Keratinocyte (primary cell): ENCODE data around the gene DYDC1.

Experiments used
- EZH2 ChIP-seq: IDR thresholded peaks from one replicate; pipeline ENCODE4 v1.6.1; 2012; ENCODE audit warnings: inconsistent platforms, mild to moderate bottlenecking, low read length, moderate library complexity
- TF ChIP-seq, protein P1 (sequence below), 3 experiments: IDR thresholded peaks in 1 of 3; conservative IDR thresholded peaks in 1 of 3; optimal IDR thresholded peaks in 1 of 3; 2 replicates in 2 of 3; 3 replicates in 1 of 3; pipeline versions ENCODE3 to v1.5.1; 2011; ENCODE audit warnings: low read length in 3 of 3, mild to moderate bottlenecking in 3 of 3, moderate library complexity in 2 of 3, control low read depth in 1 of 3, inconsistent platforms in 1 of 3; ENCODE audit not compliant: insufficient read depth in 2 of 3; ENCODE audit errors: extremely low read depth in 1 of 3

GRCh38 chr10:80365510-80365909 lies 9.0 kb upstream of the DYDC1 start:
- TF ChIP-seq, protein P1, sequence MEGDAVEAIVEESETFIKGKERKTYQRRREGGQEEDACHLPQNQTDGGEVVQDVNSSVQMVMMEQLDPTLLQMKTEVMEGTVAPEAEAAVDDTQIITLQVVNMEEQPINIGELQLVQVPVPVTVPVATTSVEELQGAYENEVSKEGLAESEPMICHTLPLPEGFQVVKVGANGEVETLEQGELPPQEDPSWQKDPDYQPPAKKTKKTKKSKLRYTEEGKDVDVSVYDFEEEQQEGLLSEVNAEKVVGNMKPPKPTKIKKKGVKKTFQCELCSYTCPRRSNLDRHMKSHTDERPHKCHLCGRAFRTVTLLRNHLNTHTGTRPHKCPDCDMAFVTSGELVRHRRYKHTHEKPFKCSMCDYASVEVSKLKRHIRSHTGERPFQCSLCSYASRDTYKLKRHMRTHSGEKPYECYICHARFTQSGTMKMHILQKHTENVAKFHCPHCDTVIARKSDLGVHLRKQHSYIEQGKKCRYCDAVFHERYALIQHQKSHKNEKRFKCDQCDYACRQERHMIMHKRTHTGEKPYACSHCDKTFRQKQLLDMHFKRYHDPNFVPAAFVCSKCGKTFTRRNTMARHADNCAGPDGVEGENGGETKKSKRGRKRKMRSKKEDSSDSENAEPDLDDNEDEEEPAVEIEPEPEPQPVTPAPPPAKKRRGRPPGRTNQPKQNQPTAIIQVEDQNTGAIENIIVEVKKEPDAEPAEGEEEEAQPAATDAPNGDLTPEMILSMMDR (optimal IDR thresholded peaks at IDR 0.05 in 1 of 3, IDR thresholded peaks at IDR 0.05 in 1 of 3, conservative IDR thresholded peaks at IDR 0.05 in 1 of 3; ENCODE audit: extremely low read depth in 1 of 3, insufficient read depth in 2 of 3, low read length in 3 of 3), result no peak
- no peak for TF ChIP-seq EZH2
